HG03575 (cell line): ENCODE measurements around the gene LPP.

Experiments used
- ATAC-seq: cut with Tn5 transposase; IDR thresholded peaks from one replicate; pipeline ENCODE4 v1.9.1; 2021; ENCODE audit not compliant: unreplicated experiment, insufficient number of reproducible peaks, low FRiP score; ENCODE audit errors: extremely low read depth

LPP gene

DNA sequence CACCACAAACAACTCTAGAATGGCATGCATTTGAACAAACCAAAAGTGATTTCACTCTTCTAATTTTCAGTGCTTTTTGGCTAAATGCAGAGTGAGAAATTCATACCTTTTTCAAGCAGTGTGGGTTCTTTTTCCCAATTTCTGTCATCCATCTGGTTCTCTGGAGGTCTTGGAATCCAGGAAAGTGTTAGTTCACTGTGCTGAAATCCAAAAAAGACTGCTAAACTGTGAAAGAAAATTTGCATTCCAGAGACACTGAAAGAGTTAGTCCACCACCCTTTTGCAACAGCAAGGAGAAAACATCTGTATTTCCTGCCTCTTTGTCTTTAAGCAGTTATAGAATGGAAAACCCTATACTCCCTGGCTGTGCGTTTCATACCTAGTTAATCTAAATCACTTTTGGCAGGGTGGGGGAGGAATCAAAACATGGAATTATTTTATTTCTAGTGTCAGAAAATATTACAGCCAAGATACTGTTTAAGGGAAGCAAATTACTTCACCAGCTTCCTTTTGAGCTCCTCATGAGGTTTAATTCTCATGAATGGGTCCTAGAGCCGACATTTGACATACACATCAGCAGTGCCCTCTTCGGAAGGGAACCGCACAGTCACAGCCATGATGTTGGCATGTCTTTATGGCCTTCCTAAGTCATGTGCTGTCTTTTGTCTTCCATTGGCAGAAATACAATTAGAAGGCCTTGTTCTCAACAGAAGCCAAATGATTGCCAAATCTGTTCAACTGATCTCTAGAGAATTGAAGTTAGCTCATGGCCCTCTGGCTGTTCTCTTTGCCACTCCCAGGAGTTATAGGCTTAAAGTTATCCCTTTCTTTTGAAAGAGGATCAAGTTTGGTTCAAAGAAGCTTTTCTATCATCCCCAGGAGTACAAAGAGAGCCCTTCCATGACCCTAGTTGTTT lies 700.2 kb downstream of the LPP start:
- no peak for ATAC-seq

GRCh38 chr3:188854772-188855149 lies 700.8 kb downstream of the LPP start:
- ATAC-seq, result no peak

- ATAC-seq, result no peak
These were observed 701.7 kb downstream of the LPP start for GRCh38 chr3:188855675-188856074.

DNA sequence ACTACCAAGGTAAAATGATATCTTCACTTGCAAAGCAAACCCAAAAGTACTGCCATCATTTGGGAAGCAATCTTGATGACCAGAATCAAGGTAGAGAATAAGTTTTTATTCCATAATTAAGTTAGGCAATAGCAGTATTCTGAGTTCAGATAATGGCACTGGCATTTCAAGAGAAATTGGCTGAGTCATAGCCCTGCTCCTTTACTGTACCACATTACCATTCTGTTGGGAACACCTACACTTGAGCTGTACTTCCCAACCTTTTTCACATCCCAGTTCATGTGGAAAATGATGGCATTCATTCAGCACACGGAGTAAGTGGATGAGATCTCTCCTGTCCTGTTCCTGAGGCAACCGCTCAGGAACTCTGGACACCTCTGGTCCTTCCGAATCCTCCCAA lies 706.2 kb downstream of the LPP start:
- ATAC-seq, result no peak

DNA sequence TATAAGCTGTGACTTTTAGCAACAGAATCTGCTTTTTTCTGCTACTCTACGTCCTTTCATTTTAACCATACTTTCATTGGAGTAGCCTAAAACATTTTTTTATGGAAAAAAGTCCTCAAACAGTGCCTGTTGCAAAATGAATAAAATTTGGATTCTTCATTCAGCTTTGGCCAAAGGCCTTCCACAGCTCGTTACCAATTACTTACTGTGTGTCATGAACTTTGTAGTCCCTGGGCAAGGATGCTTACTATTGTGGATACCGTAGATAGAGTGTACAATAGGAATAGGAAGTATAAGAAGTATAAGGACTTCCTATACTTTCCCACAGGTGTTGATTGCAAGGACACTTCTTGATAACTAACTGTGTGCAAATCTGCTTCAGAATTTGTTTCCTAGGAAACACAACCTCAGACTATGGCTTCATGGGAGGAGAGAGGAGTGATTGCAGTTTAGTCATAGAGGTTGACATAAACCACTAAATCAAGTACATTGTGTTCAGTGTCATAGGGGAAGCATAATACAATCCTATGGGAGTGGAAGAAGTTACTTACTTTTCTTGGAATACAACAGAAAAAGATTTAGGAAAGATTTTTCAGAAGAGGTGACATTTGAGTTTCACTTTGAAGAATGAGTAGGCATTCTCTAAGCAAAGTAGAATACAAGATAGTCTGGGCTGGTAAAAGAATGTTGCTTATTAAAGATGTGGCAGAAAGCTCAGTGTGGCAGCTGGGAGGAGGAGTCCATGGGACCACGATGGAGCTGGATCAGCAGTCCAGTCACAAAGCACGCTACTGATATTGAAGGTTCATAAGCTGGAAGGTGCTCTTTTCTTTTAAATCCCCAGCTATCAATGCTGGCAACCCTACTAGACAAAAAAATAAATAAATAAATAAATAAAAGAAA lies 708.1 kb downstream of the LPP start:
- ATAC-seq, result no peak

DNA sequence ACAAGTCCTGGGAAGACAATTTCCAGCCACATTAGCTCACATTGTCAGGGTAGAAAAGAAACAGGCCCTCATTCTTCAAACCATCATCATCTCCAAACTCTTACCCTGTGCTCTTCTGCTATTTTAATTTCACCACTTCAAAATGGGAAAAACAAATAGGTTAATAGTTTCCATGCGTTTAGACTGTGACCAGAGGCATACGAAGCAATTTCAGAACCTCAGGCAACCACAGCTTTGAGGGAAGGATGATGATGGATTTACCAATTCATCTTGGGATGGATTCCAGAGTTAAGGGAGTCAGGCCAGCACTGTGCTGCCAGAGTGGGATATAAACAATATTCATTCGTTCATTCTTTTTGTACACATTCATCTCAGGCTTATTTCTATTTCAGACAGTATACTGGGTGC lies 710.0 kb downstream of the LPP start:
- no peak for ATAC-seq

DNA sequence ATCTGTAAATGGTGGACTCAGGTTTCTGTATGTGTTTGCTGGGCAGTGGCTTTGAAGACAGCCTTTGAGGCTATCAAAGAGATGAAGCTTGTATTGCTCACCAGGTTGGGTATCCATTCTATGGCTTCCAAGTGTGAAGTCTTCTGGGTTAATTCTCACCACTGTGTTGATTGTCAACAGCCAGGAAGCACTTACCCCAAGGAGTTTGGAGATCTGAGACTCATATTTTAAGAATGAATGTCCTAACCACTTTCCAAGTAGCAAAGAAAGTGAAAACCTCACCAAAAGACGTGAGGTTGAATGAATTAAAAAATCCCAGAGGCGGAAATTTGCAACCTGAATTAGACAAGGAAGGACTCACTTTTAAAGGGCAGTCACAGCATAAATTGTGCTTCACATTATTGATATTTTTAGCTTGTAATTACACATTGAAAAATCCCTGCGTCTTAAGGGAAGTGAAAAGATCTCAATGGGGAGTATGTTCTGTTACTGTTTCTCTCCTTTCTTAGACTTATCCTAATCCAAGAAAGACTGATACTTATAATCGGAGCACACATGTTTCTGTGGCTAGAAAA lies 713.8 kb downstream of the LPP start:
- no peak for ATAC-seq

DNA sequence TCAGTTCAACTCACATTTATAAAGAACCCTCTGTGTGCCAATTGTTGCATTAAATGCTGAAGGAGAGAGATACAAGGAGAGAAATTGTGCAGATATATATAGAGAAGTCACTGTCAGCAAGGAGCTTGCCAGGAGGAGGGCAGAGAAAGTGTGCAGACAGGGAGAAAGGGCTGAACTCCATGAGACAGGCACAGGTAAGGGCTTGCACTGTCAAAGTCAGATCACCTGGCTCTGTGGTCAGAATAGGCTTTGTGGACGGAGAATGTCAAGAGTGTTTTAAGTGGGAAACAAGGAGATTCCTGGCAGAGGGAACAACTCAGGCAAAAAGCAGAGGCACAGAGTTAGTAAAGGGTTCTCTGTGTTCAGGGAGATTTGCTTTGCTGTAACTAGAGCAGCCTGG lies 714.8 kb downstream of the LPP start:
- ATAC-seq, result no peak

DNA sequence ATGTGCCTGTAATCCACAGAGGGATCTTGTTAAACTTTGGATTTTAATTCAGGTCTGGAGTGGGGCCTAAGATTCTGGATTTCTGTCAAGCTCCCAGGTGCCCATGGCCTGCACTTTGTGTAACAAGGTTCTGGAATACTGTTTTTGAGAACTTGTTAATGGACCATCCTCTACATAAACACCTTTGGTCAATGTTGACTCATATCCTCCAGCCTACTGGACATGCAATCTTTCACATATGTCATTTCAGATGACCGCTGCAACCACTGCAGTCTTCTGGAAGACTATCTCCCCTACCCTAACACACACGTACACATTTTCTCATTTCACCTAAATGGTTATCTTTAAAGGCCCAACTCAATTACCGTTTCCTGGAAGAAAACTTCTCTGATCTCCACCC lies 715.7 kb downstream of the LPP start:
- no peak for ATAC-seq

GRCh38 chr3:188870431-188870830 lies 716.5 kb downstream of the LPP start:
- no peak for ATAC-seq

GRCh38 chr3:188874576-188874975 lies 720.6 kb downstream of the LPP start:
- no peak for ATAC-seq

GRCh38 chr3:188875413-188875812 lies 721.5 kb downstream of the LPP start:
- ATAC-seq, result no peak

DNA sequence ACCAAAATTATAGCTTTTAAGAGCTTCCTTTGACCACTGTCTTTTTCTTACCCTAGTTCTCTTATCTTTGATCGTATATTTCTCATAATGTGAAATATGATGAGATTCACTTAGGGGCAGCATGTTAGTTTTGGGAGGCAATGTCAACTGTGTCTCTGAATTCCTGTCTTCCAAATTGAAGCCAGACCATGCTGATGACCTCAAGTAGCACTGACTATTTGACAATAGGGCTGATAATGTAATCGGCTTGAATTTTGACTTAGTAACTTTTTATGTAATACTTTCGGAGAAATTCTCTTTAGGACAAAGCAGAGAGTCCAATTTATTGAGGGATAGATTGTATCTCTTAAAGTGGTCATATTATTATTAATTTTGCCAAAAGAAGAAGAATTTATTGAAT lies 722.4 kb downstream of the LPP start:
- no peak for ATAC-seq

- no peak for ATAC-seq
These were observed 723.4 kb downstream of the LPP start for GRCh38 chr3:188877381-188877780.

- no peak for ATAC-seq
These were observed 724.1 kb downstream of the LPP start for GRCh38 chr3:188878076-188878475.

DNA sequence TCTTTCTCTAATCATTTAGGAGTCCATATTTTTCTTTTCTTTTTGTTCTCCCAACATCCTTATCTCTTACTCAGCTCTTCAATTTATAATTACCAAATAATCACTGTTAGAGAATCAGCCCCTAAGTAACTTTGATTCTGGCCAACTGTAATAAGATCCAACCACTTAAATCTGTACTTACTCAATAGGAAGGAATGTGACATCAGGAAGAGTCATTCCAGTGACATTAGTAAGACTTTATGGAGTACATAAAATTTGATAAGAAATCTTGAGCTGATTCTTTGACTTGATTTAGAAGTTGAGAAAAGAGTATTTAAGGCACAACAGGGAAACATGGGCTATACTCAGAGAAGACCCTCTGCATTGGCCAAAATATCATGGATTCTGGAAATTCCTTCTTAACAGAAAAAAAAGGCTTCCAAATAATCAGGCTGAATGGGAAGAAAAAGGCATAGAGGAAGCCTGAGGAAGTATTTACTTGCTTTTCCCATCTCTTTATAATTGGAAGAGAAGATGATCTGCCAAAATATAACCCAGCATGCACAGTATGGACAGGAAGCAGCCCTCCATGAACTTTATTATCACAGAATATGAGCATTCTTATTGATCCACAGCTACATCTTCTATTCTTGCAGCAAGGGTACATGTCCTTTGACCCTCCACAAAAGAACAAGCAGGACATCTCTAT lies 728.1 kb downstream of the LPP start:
- ATAC-seq, result no peak

DNA sequence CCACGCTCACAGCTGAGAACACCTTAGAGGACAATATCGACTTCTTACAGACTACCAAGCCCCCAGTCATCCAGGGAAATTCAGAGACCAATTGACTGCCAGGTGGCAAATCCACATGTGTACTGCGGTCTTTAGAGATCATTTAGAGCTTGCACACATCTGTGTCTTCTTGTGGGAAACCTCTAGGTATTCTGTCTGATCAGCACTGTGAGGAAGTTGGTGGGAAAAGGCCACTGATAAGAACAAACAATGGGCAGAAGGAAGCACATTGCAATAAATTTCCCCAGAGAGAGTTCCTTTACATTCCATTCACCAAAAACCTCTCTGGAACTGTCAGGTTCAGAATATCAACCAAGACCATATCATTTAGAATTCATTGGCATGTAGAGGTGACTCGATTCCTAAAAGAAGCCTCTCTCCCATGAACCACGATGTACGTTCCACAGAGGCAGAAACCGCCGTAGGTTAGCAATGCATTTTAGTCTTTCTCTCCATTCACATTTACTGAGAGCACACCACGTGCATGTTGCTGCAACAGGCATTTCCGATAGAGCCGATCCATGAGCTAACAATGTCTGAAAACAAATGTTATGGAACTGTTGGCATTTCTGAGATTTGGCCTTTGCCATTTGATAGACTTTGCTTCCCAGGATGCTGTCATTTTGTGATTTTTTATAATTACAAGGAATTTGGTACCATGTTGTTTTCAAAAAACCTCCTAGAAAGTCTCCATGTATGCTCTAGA lies 730.5 kb downstream of the LPP start:
- ATAC-seq, result no peak

- no peak for ATAC-seq
These were observed 734.5 kb downstream of the LPP start for GRCh38 chr3:188888321-188889053.
